ENCODE data around the gene RPLP1. TPM values are rescaled to one million over a fixed set of nuclear protein-coding genes. Genes with fewer than 3 reads are reported as not detected.

Gene RPLP1
- 358 and 465 TPM in 2 replicates for total RNA-seq

GRCh38 chr15:69452692-69453521 lies at the start of gene RPLP1:
Gene RPLP1 (plus strand): TSS chr15:69452818. CDS start chr15:69452949, 131 bp downstream.

GRCh38 chr15:69413822-69414700 lies 38.6 kb upstream of the RPLP1 start, which contains the start of gene KIF23:
Gene KIF23 (plus strand): TSS chr15:69414349. CDS start chr15:69414466, 117 bp downstream.

Other genes with a start within 250 kb of the RPLP1 start
- gene PAQR5, start 153.9 kb upstream of the RPLP1 start, total RNA-seq, result 0.81 and 0.89 TPM in 2 replicates
- 4.4 and 75.6 TPM in 2 replicates for gene KIF23, start 38.5 kb upstream of the RPLP1 start, total RNA-seq